ENCODE measurements around the gene BRME1. TPM values are rescaled to one million over a fixed set of nuclear protein-coding genes. Genes with fewer than 3 reads are reported as not detected.
A peak's percentile ranks its signal among the peaks of the same experiment; 100 is the strongest.

Gene BRME1
- polyA plus RNA-seq, 3 donors = 0.05 to 0.28 TPM; not detected in 1

DNA sequence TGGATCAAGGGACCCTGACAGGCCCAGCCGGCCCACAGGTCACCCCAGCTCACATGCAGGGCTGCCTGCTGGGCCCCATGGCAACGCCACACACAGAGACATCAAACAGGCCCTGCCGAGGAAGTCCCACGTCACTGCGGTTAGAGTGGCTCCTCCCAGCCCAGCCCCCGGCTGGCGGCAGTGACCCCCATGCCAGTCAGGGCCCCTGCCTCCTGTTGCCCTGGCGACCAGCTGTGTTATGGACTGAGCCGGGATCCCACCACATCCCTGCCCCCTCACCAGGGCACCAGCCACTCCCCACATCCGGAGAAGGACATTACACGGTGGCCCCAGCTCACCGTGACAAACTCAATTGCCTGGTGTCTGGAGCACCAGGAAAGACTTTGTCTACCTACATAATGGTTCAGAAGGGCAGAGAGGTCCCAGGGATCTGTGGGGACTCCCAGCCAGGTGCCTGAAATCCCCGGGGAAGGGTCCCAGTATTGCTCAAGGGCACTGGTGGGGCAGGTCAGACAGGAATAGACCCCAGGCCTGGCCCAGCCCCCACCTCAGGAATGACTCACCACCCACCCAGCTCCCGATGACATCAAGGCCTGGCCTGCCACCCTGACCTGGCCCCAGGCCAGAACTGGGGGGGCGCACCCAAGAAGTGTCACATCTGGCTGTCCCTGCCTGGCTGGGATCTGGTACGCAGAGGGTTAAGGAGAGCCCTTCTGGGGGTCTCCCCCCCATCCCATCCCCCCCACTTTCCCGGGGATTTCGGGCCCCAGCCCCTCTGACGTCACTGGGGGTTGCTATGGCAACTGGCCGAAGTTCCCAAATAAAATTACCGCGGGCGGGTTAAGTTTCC lies 59.1 kb downstream of the BRME1 start:
- intact Hi-C loops (cut with micrococcal nuclease) = loop anchor here (2.0 to 10.0 kb wide), 4 partner anchors 14 to 1062 kb away; partner anchors contain the start of genes IER2 (in 1 of the 2) and STX10 (in 1 of the 2)
- peak; percentile 98 to 99 (median 99) for DNase-seq
- H3K4me3 ChIP-seq (replicated peaks in 1 of 3; ENCODE audit: low read depth in 2 of 3, low read length in 3 of 3) = peak overlapping the region; percentile 39 to 65 (median 63)
- no peak overlapping the region for H2AFZ ChIP-seq (ENCODE audit: insufficient read depth, low read depth, low read length, poor library complexity, severe bottlenecking)
- H4K20me1 ChIP-seq (ENCODE audit: insufficient read depth, low read length) = peaks cover 8% of the 10 kb centered on the region
- peak overlapping the region; percentile 61 for H3K4me2 ChIP-seq (replicated peaks; ENCODE audit: extremely low read depth, low read length, poor library complexity, severe bottlenecking)
- peak overlapping the region; percentile 78 to 85 for H3K4me3 Mint-ChIP-seq
- H3K9ac ChIP-seq (ENCODE audit: insufficient read depth, low read length, poor library complexity, severe bottlenecking) = peak overlapping the region; percentile 99
- peak overlapping the region; percentile 99 to 100 (median 100) for H3K27ac Mint-ChIP-seq
- H3K36me3 ChIP-seq (replicated peaks in 1 of 2; ENCODE audit: control insufficient read depth in 1 of 2, insufficient read depth in 2 of 2, low read length in 2 of 2) = no peaks in the 10 kb centered on the region
- TF ChIP-seq, protein P1, sequence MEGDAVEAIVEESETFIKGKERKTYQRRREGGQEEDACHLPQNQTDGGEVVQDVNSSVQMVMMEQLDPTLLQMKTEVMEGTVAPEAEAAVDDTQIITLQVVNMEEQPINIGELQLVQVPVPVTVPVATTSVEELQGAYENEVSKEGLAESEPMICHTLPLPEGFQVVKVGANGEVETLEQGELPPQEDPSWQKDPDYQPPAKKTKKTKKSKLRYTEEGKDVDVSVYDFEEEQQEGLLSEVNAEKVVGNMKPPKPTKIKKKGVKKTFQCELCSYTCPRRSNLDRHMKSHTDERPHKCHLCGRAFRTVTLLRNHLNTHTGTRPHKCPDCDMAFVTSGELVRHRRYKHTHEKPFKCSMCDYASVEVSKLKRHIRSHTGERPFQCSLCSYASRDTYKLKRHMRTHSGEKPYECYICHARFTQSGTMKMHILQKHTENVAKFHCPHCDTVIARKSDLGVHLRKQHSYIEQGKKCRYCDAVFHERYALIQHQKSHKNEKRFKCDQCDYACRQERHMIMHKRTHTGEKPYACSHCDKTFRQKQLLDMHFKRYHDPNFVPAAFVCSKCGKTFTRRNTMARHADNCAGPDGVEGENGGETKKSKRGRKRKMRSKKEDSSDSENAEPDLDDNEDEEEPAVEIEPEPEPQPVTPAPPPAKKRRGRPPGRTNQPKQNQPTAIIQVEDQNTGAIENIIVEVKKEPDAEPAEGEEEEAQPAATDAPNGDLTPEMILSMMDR (IDR thresholded peaks at IDR 0.05) = no peak
- H3K9me3 Mint-ChIP-seq = no peaks in the 10 kb centered on the region
- peaks cover 66% of the 10 kb centered on the region for H3K4me1 Mint-ChIP-seq
- peaks cover 0 to 5% (median 0%) of the 10 kb centered on the region in 3 donors for H3K27me3 Mint-ChIP-seq (ENCODE audit: low read depth in 3 of 3)
- WGBS (ENCODE audit: insufficient coverage) = 0% methylated on average over 17 of the region's 23 CpGs
- H3K79me2 ChIP-seq (ENCODE audit: insufficient read depth, low read length) = peaks cover 23% of the 10 kb centered on the region
- peak overlapping the region; percentile 99 for H3K27ac ChIP-seq (ENCODE audit: low read depth in 1 of 2, low read length in 2 of 2)
- peaks cover 0 to 12% of the 10 kb centered on the region in 2 donors for H3K36me3 Mint-ChIP-seq
- no peaks in the 10 kb centered on the region for H3K9me3 ChIP-seq (replicated peaks in 1 of 2; ENCODE audit: control insufficient read depth in 1 of 2, insufficient read depth in 1 of 2, low read length in 2 of 2)
- H3K27me3 ChIP-seq (ENCODE audit: control insufficient read depth in 2 of 2, insufficient read depth in 2 of 2, low read length in 2 of 2) = no peaks in the 10 kb centered on the region
- H3K4me1 ChIP-seq (ENCODE audit: control insufficient read depth in 1 of 2, insufficient read depth in 2 of 2, low read length in 2 of 2) = peaks cover 67 to 68% of the 10 kb centered on the region in 2 donors

DNA sequence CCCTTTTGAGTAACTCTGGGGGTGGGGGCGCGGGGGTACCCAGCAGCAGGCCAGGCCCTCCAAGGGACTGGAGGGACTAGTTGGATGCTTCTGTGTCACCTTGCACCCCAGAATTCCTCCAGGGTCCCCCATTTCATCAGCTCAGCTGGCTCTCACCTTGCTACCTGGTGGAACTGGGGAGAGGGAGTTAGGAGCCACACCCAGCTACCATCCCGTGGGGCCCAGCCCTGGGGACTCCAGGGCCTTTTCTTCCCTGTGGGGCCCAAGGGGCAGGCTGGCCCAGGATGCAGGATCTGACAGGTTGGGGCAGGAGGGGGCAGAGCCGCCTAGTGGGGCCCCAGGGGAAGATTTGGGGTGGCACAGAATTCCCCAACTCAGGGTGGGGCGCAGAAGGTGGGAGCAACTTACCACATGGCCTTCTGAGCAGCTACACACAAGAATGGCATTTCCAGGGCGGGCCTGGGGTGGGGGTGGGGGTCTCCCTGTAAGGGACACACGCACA lies 61.7 kb downstream of the BRME1 start:
- intact Hi-C loops (cut with micrococcal nuclease) = loop anchor here (10.0 kb wide), 2 partner anchors 689 to 1059 kb away; partner anchors contain the start of genes IER2 (in 1 of the 2) and STX10 (in 1 of the 2)
- Histone ChIP-seq H3K79me2 (ENCODE audit: insufficient read depth, low read length) (peaks cover 49% of the 10 kb centered on the region), H3K4me3 (replicated peaks in 1 of 3; ENCODE audit: low read depth in 2 of 3, low read length in 3 of 3) (peak overlapping the region in 1 of 3 experiments; percentile 97), H2AFZ (ENCODE audit: insufficient read depth, low read depth, low read length, poor library complexity, severe bottlenecking) (no peak overlapping the region), H3K36me3 (replicated peaks in 1 of 2; ENCODE audit: control insufficient read depth in 1 of 2, insufficient read depth in 2 of 2, low read length in 2 of 2) (no peaks in the 10 kb centered on the region), H3K9ac (ENCODE audit: insufficient read depth, low read length, poor library complexity, severe bottlenecking) (no peak overlapping the region), H3K4me2 (replicated peaks; ENCODE audit: extremely low read depth, low read length, poor library complexity, severe bottlenecking) (peak overlapping the region; percentile 71), H3K9me3 (replicated peaks in 1 of 2; ENCODE audit: control insufficient read depth in 1 of 2, insufficient read depth in 1 of 2, low read length in 2 of 2) (no peaks in the 10 kb centered on the region), H4K20me1 (ENCODE audit: insufficient read depth, low read length) (peaks cover 34% of the 10 kb centered on the region), H3K27me3 (ENCODE audit: control insufficient read depth in 2 of 2, insufficient read depth in 2 of 2, low read length in 2 of 2) (no peaks in the 10 kb centered on the region), H3K4me1 (ENCODE audit: control insufficient read depth in 1 of 2, insufficient read depth in 2 of 2, low read length in 2 of 2) (peaks cover 55 to 56% of the 10 kb centered on the region in 2 donors), H3K27ac (ENCODE audit: low read depth in 1 of 2, low read length in 2 of 2) (peak overlapping the region in 1 of 2 donors; percentile 99)
- 17% methylated on average over 1 of the region's 7 CpGs for WGBS (ENCODE audit: insufficient coverage)
- H3K4me3 Mint-ChIP-seq = peak overlapping the region in 1 of 2 donors; percentile 96
- TF ChIP-seq, protein P1 (IDR thresholded peaks at IDR 0.05) = no peak
- H3K27ac Mint-ChIP-seq = peak overlapping the region in 6 of 7 donors; percentile 24 to 99 (median 97)
- H3K27me3 Mint-ChIP-seq (ENCODE audit: low read depth in 3 of 3) = peaks cover 0 to 14% (median 4%) of the 10 kb centered on the region in 3 donors
- peaks cover 0 to 7% (median 2%) of the 10 kb centered on the region in 7 donors for H3K9me3 Mint-ChIP-seq
- H3K36me3 Mint-ChIP-seq = peaks cover 8 to 18% of the 10 kb centered on the region in 2 donors
- DNase-seq = peak in 1 of 3 donors; percentile 25
- peaks cover 48% of the 10 kb centered on the region for H3K4me1 Mint-ChIP-seq

Measured in CD14-positive monocyte (primary cell).